HG03432 (cell line): ENCODE data around the gene BEND4.
"Not testable (repeated sequence)": the region's sequence is repeated elsewhere in the genome, so short reads cannot be mapped to it uniquely, and the experiment has no call there.

Source experiments
- ATAC-seq: cut with Tn5 transposase; IDR thresholded peaks from one replicate; pipeline ENCODE4 v1.9.1; 2021; ENCODE audit warnings: mild to moderate bottlenecking, moderate library complexity; ENCODE audit not compliant: unreplicated experiment

The BEND4 gene

DNA sequence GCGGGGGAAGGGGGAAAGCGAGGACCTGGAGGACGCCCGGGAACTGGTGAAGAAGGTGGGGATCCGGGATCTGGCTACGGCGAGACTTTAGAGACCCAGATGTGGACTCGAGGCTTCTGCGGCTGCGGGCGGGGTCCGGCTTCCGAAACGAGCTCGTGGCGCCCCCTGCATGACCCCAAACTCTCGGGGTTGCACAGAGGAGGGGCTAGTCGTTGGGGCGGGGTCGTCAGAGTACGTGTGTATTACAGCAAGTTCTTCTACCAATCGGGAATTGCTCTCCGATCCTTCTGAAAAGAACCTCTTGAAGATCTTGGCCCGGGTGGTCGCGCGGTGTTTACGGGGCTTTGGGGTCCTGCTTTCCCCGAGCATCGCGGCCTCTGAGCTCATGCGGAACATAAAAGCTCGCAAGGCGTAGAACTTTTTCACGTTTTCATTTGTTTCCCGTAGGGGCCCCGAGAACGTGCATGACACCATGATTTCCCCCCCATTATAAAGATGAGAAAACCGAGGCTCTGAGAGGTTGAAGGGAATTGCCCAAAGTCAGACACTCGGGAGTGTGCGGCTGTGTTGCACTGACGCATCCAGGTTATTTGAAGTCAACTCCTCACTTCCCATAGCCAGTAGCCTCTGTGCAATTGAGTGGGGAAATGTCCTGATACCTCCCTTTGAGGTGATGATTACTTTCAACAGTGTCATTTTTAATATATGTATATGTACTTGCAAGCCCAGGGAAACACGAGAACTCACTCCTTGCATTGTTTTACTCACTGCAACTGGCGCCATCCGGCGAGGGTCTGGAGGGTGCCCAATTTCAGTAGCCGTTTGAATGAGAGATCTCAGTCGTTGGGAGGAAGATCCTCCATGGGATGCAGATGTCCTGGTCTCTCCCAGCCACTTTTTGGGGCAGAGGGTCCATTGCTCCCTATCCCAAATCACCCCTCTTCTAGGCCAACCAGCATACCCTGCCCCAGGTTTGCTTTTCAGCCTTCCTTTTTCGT lies at the start of gene BEND4:
TSS of gene BEND4 (minus strand) at position 149 of the 998 bp plus-strand sequence. CDS start 512 bp downstream, outside the sequence.
- ATAC-seq = peak; percentile 27

DNA sequence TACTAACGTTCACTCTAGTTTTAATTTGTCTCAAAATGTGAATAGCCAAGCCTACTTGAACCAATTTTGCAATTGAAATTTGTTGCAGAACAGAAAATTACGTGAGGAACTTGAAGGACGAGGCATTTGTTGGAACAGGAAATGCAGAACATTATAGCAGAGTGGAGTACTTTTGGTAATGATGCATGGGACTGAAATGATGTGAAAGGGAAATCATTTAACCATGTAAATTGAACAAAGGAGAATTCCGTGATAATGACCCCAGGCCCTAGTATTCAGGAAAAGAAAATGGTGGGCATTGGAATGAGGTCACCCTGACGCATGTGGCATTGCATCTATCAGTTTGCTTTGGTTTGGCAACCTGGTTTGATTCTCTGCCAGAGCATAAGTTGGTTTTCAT lies 44.9 kb upstream of the BEND4 start:
- no peak for ATAC-seq

DNA sequence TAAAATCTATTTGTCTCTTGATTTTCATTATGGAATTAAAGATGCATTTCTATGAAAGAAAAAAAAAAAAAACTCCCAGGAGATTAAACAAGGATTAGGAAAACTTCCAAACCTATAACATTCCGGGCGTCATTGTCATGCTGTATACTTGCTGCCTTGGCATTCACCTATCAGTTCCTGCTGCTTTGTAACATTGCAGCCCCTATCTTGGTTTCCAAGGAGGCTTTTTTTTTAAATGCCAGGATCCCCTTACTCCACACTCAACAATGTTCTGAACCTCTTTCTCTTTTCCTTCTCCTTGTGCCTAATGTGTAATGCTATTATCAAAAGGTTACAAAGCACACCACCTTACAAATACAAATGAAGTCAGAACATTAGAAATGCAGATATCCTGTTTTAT lies 20.5 kb upstream of the BEND4 start:
- ATAC-seq = no peak

DNA sequence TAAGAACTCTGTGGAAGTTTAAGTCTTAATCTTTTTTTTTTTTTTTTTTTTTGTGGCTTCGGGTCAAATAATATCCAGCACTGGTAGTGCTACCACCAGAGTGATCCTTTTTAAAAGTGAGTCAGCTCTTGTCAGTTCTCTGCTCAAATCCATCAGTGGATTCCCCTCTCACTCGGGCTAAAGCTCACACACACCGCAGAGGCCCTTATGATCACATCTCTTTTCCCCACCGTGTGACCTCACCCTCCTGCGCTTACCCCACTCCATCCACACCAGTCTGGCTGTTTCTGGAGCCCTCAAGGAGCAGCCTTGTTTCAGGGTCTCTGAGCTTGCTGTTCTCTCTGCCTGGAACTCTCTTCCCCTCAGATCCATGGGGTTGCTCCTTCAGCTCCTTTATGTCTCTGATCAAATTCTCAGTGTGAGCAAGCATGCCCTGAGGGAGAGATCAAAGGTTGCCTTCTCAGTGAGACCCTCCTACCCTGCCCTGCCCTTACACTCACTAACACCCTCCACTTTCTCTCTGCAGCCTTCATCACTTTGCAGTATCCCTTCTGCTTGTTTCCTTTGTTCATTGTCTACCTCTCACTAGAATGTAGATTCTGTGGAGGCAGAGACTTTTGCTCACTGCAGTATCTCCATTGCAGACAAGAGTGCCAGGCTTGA lies 19.8 kb upstream of the BEND4 start:
- no peak for ATAC-seq

DNA sequence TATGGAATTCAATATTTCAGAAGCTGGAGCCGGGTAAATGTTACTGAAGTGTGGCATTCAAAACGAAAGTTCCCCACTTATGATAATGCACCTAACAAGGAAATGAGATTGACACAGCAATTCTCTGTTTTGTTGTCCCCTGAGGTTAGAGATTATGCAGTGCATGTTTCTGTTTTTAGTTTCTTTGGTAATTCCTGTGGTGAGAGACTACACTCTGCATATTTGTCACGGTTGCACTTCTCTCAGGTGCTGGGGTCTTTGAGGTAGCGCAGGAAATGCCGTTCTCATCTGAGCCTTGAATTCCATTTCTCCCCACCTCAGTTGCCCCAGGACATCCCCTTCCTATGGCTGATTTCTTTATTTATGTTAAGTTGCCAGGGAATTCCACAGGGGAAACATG lies 15.3 kb upstream of the BEND4 start:
- peak; percentile 100 for ATAC-seq

DNA sequence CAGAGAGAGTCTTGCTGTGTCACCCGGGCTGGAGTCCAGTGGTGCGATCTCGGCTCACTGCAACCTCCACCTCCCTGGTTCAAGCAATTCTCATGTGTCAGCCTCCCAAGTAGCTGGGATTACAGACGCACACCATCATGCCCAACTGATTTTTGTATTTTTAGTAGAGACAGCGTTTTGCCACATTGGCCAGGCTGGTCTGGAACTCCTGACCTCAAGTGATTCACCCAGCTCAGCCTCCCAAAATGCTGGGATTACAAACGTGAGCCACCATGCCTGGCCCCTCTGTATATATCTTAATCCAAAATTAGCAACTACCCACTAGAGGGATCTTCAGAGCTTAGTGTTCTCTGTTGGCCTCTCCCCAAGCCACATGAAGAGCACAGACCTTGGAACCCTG lies 13.7 kb upstream of the BEND4 start:
- not testable (repeated sequence) for ATAC-seq

DNA sequence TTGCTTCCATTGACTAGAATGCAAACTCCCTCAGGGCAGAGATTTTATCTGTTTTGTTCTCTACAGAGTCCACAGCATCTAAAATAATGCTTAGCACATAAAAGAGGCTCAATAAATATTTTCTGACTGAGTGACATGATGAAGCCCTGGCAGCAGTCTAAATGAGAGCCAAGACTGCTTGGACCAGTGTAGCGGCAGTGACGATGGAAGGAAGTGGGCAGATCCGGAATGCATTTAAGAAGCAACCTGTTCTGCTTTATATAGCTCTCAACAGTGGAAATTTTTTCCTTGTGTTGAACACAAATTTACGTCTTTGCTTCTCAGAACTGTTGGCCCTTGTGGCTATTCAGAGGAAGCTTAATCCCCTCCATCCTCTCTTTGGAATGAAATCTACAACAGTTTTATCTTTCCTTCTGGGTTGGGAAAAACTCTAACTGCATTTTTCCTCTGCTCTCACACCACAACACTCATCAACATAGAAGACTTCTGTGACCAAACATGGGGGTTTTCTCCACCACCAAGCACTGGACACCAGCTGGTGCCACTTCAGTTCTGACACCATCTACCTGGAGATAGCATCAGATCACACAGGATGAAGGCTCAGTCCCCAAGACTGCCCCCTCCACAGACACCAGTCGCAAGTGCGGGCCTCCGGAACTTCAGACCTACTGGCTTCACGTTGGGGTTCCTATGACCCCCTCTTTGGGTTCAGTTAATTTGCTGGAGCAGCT lies 7.0 kb upstream of the BEND4 start:
- no peak for ATAC-seq

DNA sequence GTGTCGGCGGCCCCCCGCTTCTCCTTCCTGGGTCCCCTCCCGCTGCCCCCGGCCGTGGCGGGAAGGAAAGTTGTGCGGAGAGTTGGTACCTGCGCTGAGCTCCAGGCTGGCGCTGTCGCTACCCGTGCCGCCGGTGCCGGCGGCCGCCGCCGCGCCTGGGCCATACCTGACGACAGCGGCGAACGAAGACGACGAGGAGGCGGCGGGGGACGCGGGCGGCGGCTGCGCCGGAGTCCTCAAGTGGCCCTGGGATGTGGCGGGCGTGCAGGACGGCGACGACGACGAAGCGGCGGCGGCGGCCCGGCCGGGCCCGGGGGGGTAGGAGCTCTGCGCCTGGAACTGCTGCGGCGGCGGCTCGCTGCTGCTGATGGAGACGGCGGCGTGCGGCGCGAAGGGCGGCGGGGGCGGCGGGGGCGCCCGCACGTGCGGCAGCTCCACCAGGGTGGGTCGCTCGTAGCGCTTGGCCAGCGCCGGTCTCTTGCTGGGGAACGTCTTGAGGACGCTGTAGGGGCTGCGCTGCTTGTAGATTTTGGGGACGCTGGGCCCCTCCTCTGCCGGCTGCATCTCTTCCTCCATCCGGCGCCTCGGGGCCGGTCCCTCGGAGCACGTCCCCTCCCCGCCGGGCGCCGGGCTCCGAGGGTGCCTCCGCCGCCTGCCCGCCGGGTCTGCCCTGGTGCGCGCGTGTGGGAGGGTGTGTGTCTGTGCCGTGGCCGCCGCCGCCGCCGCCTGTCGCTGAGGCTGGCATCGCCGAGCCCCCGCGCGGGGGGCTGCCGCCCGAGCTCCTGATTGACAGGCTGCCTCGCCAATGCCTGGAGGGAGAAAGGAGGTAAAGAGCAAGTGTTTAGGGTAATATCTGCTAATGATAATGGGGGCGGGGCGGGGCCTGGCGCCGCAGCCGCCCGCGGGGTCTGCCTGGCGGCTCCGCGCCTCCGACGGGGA lies 618 bp downstream of the BEND4 start:
- ATAC-seq = peak; percentile 70

DNA sequence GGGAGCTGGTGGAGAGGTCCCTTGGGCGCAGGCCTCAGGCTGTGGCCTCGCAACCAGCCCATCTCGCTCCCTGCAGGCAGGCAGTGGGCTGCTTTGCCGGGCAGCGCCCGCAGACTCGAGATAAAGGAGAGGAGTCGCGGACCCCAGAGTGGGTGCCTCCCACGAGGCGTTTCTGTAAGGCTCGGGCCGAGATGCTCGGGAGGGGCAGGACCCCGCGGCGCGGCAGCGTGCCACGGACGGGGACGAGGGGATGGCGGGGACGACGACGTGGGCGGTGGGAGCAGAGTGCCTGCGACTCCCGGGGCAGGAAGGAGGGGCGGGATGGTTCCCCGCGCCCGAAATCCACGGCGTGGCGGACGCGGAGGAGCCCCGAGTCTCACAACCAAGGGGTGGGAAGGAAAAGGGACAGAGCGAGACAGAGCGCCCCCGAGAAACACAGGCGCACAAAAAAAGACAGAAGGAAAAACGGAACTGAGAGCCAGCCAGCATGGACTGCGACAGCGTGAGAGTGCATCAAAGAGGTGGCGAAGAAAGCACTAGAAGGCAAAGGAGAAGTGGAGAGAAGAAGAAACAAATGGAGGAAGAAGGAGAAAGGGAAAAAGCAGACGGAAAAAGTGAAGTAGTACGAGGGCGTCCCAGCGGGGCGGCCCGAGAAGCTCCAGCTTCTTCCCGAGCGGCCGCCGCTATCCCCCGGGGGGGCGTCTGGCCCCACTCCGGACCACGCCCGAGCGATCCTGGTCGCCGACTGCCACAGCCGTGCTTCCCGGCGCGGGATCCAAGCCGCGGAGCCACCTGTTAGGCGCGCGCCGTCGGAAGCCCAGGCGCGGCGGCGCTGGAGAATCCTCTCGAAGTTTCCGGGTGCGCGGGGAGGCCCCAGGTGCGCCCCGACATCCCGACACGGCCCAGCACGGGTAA lies 1.5 kb downstream of the BEND4 start:
- peak; percentile 41 for ATAC-seq

DNA sequence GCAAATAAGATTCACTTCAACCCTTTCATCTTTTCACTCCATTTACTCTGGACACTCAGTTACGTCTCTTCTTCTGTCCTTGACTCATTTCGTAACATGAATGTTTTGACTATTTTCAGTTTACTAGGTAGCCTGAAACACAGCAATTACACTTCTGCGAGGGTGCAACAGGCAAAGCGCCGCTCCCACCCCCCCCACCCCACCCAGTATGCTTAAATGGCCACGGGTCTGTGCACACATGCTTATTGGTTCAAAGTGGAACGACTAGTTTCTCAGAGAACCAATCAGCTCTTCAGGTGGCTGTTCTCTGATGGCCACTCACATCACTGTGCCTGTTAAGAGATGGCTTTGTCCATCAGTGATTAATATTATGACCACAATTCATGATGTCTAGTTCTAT lies 3.5 kb downstream of the BEND4 start:
- peak; percentile 16 for ATAC-seq

DNA sequence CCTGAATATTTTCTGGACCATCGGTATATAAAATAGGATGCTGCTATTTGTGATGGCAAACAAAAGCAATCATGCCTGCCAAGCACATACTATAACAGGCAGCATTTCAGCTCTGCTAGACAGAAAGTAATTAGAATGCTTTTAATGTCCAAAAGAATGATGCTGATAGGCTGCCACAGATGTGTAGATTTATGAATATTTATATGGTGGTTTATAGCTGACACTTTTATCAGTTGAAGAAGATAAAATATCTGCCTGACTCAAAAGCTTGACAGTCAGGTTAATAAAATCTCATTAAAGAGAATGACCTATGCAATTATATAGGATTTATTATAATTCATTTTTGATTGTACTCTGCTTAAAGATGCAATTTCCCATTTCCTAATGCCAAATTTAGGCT lies 4.0 kb downstream of the BEND4 start:
- ATAC-seq = no peak

DNA sequence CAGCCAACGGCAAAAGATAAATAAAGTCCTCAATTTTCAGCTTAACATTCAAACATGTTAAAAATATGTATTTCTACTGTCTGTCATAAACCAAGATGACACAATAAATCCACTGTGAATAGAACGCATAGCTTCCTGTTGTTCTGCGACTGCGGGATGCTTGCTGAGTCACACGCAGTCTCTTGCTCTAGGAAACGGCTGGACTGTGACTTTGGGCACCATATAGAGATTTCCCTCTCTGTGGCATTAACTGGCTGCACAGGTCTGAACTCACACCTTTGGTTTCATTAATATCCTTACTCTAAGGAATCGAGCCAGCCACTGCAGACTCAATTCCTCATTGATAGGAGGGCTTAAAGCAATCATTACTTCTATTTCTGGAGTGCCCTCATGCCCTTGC lies 8.4 kb downstream of the BEND4 start:
- no peak for ATAC-seq

DNA sequence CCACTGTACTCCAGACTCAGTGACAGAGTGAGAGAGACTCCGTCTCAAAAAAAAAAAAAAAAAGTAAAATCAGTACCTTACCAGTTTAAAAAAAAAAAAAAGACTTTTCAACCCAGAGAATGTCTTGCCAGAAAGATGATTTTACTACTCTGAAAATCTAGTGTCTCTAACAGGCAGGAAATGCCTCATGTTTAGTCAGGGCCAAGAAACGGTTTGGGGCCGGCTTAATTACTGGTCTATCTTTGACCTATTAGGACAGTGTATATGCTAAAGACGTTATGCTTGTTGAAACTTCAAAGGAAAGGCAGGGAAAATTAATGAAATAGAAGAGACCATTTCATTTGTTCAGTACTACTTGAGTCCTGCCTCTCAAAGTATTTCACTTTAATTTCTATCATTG lies 9.9 kb downstream of the BEND4 start:
- ATAC-seq = no peak

DNA sequence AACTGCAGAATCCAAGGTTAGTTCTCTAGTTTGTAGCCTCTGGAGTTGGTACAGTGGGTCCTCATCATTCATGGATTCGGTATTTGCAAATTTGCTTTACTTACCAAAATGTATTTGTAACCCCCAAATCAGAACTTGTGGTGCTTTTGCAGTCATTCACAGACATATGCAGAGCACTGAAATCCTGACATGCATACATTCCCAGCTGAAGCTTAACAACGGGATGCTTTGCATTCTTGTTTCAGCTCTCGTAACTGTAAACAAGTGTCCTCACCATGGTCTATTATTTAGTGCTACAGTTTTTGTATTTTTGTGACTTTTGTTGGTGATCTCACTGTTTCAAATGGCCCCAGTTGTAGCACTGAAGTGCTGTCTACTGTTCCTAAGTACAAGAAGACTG lies 16.1 kb downstream of the BEND4 start:
- no peak for ATAC-seq

DNA sequence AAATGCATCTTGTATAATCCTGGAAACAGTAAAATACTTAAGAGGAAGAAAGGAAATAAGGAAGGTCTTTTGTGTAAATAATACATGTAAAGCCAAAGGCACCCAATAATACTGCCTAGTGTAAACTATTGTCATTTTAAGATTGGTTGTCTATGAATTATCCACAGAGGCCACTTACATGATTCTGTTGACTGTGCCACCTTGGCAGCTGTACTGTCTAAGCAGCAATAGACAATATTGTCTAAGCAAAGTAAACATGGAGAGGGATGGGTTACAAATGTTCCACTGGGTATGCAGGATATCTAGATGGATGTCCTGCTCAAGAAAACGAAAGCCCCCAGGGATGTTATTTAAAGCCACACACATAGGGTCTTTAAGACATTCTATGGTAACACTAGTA lies 19.4 kb downstream of the BEND4 start:
- ATAC-seq = no peak

DNA sequence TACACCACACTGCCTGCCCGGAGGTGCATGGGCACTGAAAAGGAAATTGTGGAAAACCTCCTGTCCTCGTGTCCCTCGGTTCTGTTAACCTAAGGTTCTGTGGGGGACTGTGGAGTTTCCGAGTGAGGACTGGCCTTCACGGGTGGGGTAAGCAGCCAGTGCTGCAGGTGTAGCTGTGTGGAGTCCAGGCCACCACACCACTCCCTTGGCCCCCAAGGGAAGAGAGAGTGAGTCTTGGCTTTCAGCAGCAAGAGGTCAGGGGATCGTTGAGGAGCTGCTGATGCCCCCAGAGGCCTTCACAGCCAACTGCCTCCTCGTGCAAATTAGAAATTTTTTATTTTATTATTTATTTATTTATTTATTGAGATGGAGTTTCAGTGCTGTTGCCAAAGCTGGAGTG lies 20.4 kb downstream of the BEND4 start:
- no peak for ATAC-seq

DNA sequence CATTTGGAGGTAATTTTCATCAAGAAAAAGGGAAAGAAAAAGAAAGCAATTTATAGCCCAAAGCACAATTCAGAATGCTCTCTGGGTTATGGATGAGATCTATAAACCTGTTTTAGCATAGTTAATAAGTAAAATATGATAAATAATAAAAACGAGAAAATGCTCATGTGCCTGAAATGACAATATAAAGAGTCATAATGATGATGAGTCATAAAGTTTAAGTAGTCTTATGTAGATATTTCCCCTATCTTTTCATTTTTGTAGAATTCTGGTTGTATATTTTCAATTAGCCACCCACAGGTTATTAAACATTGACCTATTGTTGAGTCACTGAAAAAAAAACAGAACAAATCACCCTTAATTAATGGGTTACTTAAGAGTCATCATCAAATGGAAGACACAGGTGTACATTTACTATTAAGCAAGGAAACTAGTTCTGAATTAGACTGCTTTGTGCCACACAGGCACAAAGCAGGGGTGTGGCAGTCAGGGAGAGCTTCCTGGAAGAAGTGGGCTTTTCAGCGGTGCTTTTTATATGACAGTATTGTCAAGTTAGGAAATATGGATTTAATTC lies 29.3 kb downstream of the BEND4 start:
- no peak for ATAC-seq

DNA sequence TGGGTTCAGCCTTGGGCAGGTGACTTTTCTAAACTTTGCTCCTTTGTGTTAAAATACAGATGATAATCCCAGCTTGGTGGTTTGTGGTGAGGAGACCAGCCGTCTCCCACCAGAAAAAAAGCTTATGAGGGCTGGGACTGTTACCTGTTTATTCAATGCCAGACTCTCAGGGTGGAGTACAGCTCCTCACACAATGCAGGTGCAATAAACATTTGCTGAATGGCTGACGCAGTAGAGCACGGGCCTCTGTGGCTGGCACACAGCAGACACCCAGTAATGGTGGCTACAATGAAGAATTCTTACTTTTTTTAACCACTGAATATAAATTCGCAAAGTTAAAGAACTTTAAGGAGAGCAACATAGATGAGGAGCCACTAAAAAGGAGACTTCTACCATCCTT lies 30.2 kb downstream of the BEND4 start:
- no peak for ATAC-seq

DNA sequence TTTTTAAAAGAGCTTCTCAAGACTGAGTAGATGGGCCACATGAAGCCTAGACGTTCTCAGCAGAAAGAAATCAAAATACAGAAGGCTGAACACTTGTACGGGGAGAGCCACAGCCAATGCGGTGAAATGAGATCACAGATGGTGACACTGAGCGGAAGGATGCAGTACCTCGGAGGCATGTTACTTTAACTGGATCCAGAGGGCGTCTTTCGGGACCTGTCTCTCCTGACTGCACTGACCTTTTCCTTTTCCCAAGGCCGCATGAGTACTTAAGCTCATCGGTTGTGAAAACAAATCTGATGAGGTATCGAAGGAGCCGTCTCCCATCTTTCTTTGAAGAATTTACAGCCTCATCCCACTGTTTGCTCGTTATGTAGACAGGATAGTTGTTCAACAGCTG lies 32.6 kb downstream of the BEND4 start:
- no peak for ATAC-seq
